Tibial artery (tissue), 4 donors: Measurements from ENCODE around the gene FAM120C.

Experiments
- DNase-seq, 2 donors: peaks; one replicate each; pipeline ENCODE4 v3.0.0-alpha.2; 2019
- H3K27ac ChIP-seq, 2 donors: fragments of 200-600 bp; sonication (generic) in 1 of 2; 1 replicate in 1 of 2; 2 replicates in 1 of 2; pipeline ENCODE4 v1.5.1; 2018 to 2019; ENCODE audit warnings: mild to moderate bottlenecking in 1 of 2
- H3K27me3 ChIP-seq, 2 donors: fragments of 200-600 bp; sonication (generic) in 1 of 2; one replicate each; pipeline versions ENCODE4 v1.5.1 to v1.6.0; 2016 to 2019
- H3K36me3 ChIP-seq, 3 donors: fragments of 200-600 bp; sonication (generic) in 2 of 3; one replicate each; pipeline ENCODE4 v1.5.1; 2016 to 2019; ENCODE audit warnings: mild to moderate bottlenecking in 2 of 3
- H3K4me1 ChIP-seq, 4 donors: fragments of 200-600 bp; sonication (generic) in 2 of 4; 1 replicate in 3 of 4; 2 replicates in 1 of 4; pipeline ENCODE4 v1.5.1; 2016 to 2019
- H3K4me3 ChIP-seq, 2 donors: fragments of 200-600 bp; sonication (generic) in 1 of 2; 1 replicate in 1 of 2; 2 replicates in 1 of 2; pipeline ENCODE4 v1.5.1; 2018 to 2019; ENCODE audit warnings: mild to moderate bottlenecking in 2 of 2
- H3K9me3 ChIP-seq, 3 donors: fragments of 200-600 bp; sonication (generic) in 1 of 3; one replicate each; pipeline ENCODE4 v1.5.1; 2016 to 2019
- CTCF ChIP-seq, 2 experiments: fragments of 200-600 bp in 1 of 2; fragments of 450-650 bp in 1 of 2; IDR thresholded peaks; one replicate each; pipeline ENCODE4 v1.5.1; 2017 to 2019; ENCODE audit warnings: antibody characterized with exemption in 2 of 2, mild to moderate bottlenecking in 1 of 2, moderate library complexity in 1 of 2
- intact Hi-C: fragments of 100-400 bp; cut with DNase I; formaldehyde crosslinking; loops from one replicate; pipeline ENCODE4 v1.15.0; 2023; ENCODE audit warnings: low total_unique reads

FAM120C gene

GRCh38 chrX:54116391-54116790, 66.7 kb downstream of the FAM120C start:
- no peak for DNase-seq
- intact Hi-C loops = no loop called here
- no peak overlapping the region for H3K4me3 ChIP-seq
- H3K4me1 ChIP-seq = no peaks in the 10 kb centered on the region
- H3K9me3 ChIP-seq = no peaks in the 10 kb centered on the region
- no peak overlapping the region for H3K27ac ChIP-seq
- no peaks in the 10 kb centered on the region for H3K27me3 ChIP-seq
- TF ChIP-seq CTCF (IDR thresholded peaks at IDR 0.05) = no peak
- no peaks in the 10 kb centered on the region for H3K36me3 ChIP-seq

- H3K4me3 ChIP-seq = no peak overlapping the region
- no peaks in the 10 kb centered on the region for H3K27me3 ChIP-seq
- no peak for TF ChIP-seq CTCF (IDR thresholded peaks at IDR 0.05)
- intact Hi-C loops = no loop called here
- no peak for DNase-seq
- peaks cover 0 to 20% (median 0%) of the 10 kb centered on the region in 3 donors for H3K36me3 ChIP-seq
- H3K27ac ChIP-seq = no peak overlapping the region
- H3K4me1 ChIP-seq = no peaks in the 10 kb centered on the region
- no peaks in the 10 kb centered on the region for H3K9me3 ChIP-seq
Measured at GRCh38 chrX:54093571-54093970, 89.5 kb downstream of the FAM120C start.

GRCh38 chrX:54093159-54093558, 89.9 kb downstream of the FAM120C start:
- H3K4me1 ChIP-seq = no peaks in the 10 kb centered on the region
- H3K36me3 ChIP-seq = peaks cover 0 to 20% (median 0%) of the 10 kb centered on the region in 3 donors
- TF ChIP-seq CTCF (IDR thresholded peaks at IDR 0.05) = no peak
- intact Hi-C loops = no loop called here
- no peaks in the 10 kb centered on the region for H3K27me3 ChIP-seq
- no peak for DNase-seq
- no peak overlapping the region for H3K4me3 ChIP-seq
- no peak overlapping the region for H3K27ac ChIP-seq
- H3K9me3 ChIP-seq = no peaks in the 10 kb centered on the region

GRCh38 chrX:54090880-54091279, 92.2 kb downstream of the FAM120C start:
- H3K9me3 ChIP-seq = no peaks in the 10 kb centered on the region
- no peaks in the 10 kb centered on the region for H3K4me1 ChIP-seq
- no peak overlapping the region for H3K4me3 ChIP-seq
- no peak for DNase-seq
- peaks cover 0 to 24% (median 0%) of the 10 kb centered on the region in 3 donors for H3K36me3 ChIP-seq
- H3K27ac ChIP-seq = no peak overlapping the region
- no peak for TF ChIP-seq CTCF (IDR thresholded peaks at IDR 0.05)
- intact Hi-C loops = no loop called here
- no peaks in the 10 kb centered on the region for H3K27me3 ChIP-seq

GRCh38 chrX:54089191-54089590, 93.9 kb downstream of the FAM120C start:
- H3K27me3 ChIP-seq = no peaks in the 10 kb centered on the region
- no peak overlapping the region for H3K27ac ChIP-seq
- H3K36me3 ChIP-seq = peaks cover 0 to 24% (median 0%) of the 10 kb centered on the region in 3 donors
- no peak overlapping the region for H3K4me3 ChIP-seq
- no peak for DNase-seq
- no peaks in the 10 kb centered on the region for H3K4me1 ChIP-seq
- H3K9me3 ChIP-seq = no peaks in the 10 kb centered on the region
- intact Hi-C loops = no loop called here
- TF ChIP-seq CTCF (IDR thresholded peaks at IDR 0.05) = no peak

GRCh38 chrX:54087661-54088060, 95.4 kb downstream of the FAM120C start:
- intact Hi-C loops = no loop called here
- DNase-seq = no peak
- no peak overlapping the region for H3K27ac ChIP-seq
- no peaks in the 10 kb centered on the region for H3K27me3 ChIP-seq
- no peaks in the 10 kb centered on the region for H3K4me1 ChIP-seq
- TF ChIP-seq CTCF (IDR thresholded peaks at IDR 0.05) = no peak
- H3K4me3 ChIP-seq = no peak overlapping the region
- H3K9me3 ChIP-seq = no peaks in the 10 kb centered on the region
- H3K36me3 ChIP-seq = peaks cover 0 to 31% (median 0%) of the 10 kb centered on the region in 3 donors
